ENCODE measurements around the gene SULT1A1. TPM values are rescaled to one million over a fixed set of nuclear protein-coding genes. Genes with fewer than 3 reads are reported as not detected.

The SULT1A1 gene
- total and polyA plus RNA-seq, 2 donors: 8.2 to 15.6 TPM

DNA sequence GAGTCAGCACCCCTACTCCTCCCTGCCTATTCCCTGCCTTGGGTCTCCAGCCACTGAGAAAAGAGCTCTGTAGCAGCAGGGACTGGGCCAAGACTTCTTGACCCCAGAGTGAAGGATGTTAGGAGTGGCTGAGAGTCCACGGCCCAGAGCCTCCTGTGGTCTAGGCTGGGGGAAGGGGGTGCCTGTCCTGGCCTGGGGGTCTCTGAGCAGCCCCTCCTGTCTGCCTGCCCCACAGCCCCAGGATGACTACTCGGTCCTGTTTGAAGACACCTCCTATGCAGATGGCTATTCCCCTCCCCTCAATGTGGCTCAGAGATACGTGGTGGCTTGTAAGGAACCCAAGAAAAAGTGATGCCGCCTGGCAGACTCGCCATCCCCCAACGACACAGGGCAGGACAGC lies 18.5 kb downstream of the SULT1A1 start:
- Histone ChIP-seq H3K4me1 (ENCODE audit: insufficient read depth) (no peaks in the 10 kb centered on the region), H3K36me3 (ENCODE audit: insufficient read depth) (peaks cover 8% of the 10 kb centered on the region), H3K4me3 (ENCODE audit: low read depth, low read length) (no peak overlapping the region), H3K27ac (ENCODE audit: low read depth) (no peak overlapping the region)
- DNase-seq (ENCODE audit: extremely low spot score): no peak
- 81% methylated on average over 6 of the region's 6 CpGs for WGBS

DNA sequence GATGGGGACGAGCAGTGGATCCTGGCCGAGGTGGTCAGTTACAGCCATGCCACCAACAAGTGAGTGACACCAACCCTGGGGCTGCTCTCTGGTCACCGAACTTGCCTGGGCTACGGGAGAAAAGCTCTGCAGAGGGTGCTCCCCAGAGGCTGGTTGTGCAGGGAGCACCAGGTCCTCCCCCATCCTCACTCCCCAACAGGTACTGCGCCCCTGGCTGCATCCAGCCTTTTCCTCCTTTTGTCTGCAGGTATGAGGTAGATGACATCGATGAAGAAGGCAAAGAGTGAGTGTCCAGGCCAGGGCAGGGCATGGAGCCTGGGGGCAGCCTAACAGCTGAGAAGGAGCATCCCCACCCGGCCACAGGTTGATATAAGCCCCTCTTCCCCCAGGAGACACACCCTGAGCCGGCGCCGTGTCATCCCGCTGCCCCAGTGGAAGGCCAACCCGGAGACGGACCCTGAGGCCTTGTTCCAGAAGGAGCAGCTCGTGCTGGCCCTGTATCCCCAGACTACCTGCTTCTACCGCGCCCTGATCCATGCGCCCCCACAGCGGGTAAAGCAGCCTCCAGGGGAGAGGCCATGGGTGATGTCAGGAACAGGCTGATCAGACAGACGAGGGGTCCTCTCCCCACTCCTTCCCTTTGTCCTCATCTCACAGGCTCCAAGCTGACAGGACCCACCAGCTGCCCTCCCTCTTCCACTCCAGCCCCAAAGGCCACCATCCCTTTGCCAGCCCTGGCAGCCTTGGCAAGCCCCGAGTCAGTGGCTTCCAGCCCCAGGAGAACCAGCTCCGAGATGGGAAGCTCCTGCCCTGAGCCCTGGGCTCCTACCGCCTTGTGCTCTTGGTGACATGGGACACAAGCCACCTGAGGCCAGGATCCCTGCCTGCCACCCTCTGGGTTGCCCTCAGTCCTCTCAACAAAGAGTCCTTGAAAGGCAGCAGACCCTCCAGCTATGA lies 19.2 kb downstream of the SULT1A1 start:
- no peak for DNase-seq (ENCODE audit: extremely low spot score)
- no peak overlapping the region for H3K4me3 ChIP-seq (ENCODE audit: low read depth, low read length)
- no peak overlapping the region for H3K27ac ChIP-seq (ENCODE audit: low read depth)
- no peaks in the 10 kb centered on the region for H3K4me1 ChIP-seq (ENCODE audit: insufficient read depth)
- 95% methylated on average over 22 of the region's 22 CpGs for WGBS
- H3K36me3 ChIP-seq (ENCODE audit: insufficient read depth): peaks cover 8% of the 10 kb centered on the region

DNA sequence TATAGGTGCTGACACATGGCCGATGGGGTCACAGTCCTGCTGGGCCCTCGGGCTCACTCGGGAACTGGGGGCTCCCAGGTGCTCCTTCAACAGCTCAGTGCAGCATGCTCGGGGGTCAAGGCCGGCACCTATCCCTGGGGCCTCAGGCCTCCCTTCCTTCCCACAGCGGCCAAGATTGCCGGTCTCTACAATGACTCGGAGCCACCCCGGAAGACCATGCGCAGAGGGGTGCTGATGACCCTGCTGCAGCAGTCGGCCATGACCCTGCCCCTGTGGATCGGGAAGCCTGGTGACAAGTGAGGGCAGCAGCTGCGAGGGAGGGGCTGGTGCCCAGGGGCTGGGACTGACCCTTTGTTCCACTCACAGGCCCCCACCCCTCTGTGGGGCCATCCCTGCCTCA lies 19.9 kb downstream of the SULT1A1 start:
- Histone ChIP-seq H3K4me3 (ENCODE audit: low read depth, low read length) (no peak overlapping the region), H3K27ac (ENCODE audit: low read depth) (no peak overlapping the region), H3K4me1 (ENCODE audit: insufficient read depth) (no peaks in the 10 kb centered on the region), H3K36me3 (ENCODE audit: insufficient read depth) (peaks cover 8% of the 10 kb centered on the region)
- DNase-seq (ENCODE audit: extremely low spot score): no peak
- WGBS: 95% methylated on average over 13 of the region's 13 CpGs

DNA sequence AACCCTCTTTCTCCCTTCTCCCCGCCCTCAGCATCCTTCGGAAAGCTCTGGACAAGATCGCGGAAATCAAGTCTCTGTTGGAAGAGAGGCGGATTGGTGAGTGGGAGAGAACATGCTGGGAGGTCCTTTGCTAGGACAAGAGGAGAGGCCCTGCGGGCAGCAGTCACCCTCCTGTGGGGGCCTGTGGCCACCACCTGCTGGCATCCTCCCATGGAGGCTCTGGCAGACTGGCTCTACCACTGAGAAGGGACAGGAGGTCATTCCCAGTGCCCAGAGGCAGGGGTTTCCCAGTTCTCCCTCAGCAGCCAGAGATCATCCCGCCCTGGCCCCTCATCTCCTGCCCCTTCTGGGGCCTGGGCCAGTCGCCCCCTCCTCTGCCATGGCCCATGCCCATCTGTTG lies 20.8 kb downstream of the SULT1A1 start:
- H3K4me3 ChIP-seq (ENCODE audit: low read depth, low read length): no peak overlapping the region
- no peak overlapping the region for H3K27ac ChIP-seq (ENCODE audit: low read depth)
- no peak for DNase-seq (ENCODE audit: extremely low spot score)
- WGBS: 96% methylated on average over 8 of the region's 8 CpGs
- peaks cover 8% of the 10 kb centered on the region for H3K36me3 ChIP-seq (ENCODE audit: insufficient read depth)
- no peaks in the 10 kb centered on the region for H3K4me1 ChIP-seq (ENCODE audit: insufficient read depth)

DNA sequence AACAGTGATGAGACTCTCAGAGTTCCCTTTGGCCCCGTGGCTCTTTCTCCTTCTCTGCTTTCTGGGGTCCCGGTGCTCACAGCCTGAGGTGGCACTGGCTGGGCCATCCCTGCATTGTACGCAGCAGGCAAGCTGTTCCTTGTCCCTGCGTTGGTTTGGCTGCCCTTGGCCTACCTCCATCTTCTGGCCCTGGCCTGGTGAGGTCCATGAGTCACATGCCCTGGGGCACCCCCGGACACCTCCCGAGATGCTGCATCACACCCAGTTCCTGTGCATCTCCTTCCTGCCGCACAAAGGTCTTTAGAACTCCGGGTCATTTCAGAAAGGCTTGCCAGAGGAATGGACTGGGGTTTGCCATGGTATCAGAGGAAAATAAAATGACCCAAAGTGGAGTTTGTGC lies 22.5 kb downstream of the SULT1A1 start:
- Histone ChIP-seq H3K36me3 (ENCODE audit: insufficient read depth) (peaks cover 8% of the 10 kb centered on the region), H3K27ac (ENCODE audit: low read depth) (no peak overlapping the region), H3K4me3 (ENCODE audit: low read depth, low read length) (no peak overlapping the region), H3K4me1 (ENCODE audit: insufficient read depth) (no peaks in the 10 kb centered on the region)
- WGBS: 85% methylated on average over 8 of the region's 8 CpGs
- no peak for DNase-seq (ENCODE audit: extremely low spot score)

DNA sequence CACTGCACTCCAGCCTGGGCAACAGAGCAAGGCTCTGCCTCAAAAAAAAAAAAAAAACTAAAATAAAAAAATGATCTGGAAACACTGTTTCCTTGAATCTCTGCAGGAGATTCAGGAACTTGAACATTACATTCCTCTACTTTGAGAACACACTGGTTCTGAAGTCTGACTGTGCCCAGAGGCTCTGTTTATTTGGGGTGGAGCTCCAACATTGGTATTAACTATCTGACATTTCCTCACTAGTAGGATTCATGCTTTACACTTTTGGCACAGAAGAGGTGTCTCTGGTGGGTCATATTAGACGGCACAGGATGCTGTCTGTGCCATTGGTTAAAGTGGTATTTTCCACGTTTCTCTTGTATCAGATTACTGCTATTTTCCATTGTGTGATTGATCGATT lies 23.4 kb downstream of the SULT1A1 start:
- DNase-seq (ENCODE audit: extremely low spot score): no peak
- peaks cover 10% of the 10 kb centered on the region for H3K36me3 ChIP-seq (ENCODE audit: insufficient read depth)
- H3K4me1 ChIP-seq (ENCODE audit: insufficient read depth): no peaks in the 10 kb centered on the region
- no peak overlapping the region for H3K27ac ChIP-seq (ENCODE audit: low read depth)
- WGBS: 85% methylated on average over 3 of the region's 3 CpGs
- no peak overlapping the region for H3K4me3 ChIP-seq (ENCODE audit: low read depth, low read length)

DNA sequence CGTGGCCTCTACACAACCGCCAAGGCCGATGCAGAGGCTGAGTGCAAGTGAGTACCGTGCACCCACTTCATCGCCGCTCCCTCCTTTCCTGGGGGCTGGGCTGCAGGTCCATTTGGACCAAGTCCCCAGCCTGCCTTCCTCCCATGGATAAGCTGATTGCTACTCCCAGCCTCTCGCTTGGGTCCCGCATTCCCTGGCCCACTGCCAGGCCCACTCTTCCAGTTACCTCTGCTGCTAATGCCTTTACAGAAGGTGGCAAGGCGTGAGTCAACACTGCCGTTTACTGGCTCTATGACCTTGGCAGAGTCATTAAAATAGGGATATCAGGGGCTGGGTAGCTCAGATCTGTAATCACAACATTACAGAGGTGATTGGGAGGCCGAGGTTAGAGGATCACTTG lies 24.2 kb downstream of the SULT1A1 start:
- H3K36me3 ChIP-seq (ENCODE audit: insufficient read depth): peaks cover 10% of the 10 kb centered on the region
- WGBS: 86% methylated on average over 11 of the region's 11 CpGs
- no peak for DNase-seq (ENCODE audit: extremely low spot score)
- no peaks in the 10 kb centered on the region for H3K4me1 ChIP-seq (ENCODE audit: insufficient read depth)
- H3K4me3 ChIP-seq (ENCODE audit: low read depth, low read length): no peak overlapping the region
- H3K27ac ChIP-seq (ENCODE audit: low read depth): no peak overlapping the region

DNA sequence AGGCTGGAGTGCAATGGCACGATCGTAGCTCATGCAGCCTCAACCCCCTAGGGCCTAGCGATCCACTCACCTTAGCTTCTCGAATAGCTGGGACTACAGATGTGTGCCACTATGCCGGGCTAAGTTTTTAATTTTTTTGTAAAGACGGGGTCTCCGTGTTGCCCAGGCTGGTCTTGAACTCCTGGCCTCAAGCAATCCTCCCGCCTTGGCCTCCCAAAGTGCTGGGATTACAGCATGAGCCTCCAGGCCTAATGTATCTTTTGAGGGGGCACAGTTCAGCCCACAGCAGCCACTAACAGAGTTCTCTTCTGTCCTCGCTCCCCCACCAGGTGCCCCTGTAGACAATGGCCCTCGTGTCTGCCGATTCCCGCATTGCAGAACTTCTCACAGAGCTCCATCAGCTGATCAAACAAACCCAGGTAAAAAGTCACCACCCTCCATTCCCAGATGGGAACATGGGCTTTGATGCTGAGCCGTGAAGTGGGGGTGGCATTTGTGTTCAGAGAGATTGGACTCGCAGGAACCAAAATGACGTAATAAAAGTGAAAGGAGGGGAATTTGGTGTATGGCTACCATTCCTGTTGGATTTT lies 29.0 kb downstream of the SULT1A1 start:
- DNase-seq (ENCODE audit: extremely low spot score): no peak
- Histone ChIP-seq H3K36me3 (ENCODE audit: insufficient read depth) (peaks cover 2% of the 10 kb centered on the region), H3K27ac (ENCODE audit: low read depth) (no peak overlapping the region), H3K4me1 (ENCODE audit: insufficient read depth) (no peaks in the 10 kb centered on the region), H3K4me3 (ENCODE audit: low read depth, low read length) (no peak overlapping the region)
- WGBS: 95% methylated on average over 15 of the region's 15 CpGs

DNA sequence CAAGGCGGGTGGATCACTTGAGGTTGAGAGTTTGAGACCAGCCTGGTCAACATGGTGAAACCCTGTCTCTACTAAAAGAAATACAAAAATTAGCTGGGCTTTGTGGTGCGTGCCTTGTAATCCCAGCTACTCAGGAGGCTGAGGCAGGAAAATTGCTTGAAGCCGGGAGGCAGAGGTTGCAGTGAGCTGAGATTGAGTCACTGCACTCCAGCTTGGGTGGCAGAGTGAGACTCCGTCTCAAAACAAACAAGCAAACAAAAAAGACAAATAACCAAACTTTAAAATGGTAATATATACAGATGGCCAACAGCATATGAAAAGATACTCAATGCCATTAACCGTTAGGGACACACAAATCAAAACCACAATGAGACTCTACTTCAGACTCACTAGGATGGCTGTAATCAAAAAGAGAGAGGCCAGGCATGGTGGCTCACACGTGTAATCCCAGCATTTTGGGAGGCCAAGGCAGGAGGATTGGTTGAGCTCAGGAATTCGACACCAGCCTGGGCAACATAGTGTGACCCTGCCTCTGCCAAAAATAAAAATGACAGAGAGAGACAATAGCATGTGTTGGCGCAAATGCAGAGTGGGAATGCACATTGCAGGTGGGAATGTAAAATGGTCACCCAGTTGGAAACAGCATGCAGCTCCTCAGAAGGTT lies 34.3 kb downstream of the SULT1A1 start:
- H3K4me3 ChIP-seq (ENCODE audit: low read depth, low read length): no peak overlapping the region
- 92% methylated on average over 8 of the region's 8 CpGs for WGBS
- H3K27ac ChIP-seq (ENCODE audit: low read depth): no peak overlapping the region
- H3K4me1 ChIP-seq (ENCODE audit: insufficient read depth): no peaks in the 10 kb centered on the region
- no peak for DNase-seq (ENCODE audit: extremely low spot score)
- H3K36me3 ChIP-seq (ENCODE audit: insufficient read depth): no peaks in the 10 kb centered on the region

DNA sequence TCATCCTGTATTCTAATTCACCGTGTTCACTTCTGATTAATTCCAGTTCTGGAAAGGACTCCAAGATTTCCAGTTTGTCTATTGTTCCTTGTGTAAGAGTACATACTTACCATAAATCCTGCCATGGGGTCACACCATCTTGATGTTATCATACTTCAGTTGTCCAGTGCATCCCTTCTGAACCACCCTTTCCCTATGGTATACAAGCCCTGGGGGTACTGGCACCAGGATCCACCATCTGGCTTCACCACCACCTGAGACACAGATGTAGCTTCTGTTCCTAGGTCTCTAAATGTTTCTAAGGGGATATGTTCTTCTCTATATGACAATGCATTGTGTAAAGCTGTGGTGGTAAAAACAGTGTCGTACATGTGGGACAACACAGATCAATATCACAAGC lies 34.9 kb downstream of the SULT1A1 start:
- no peak overlapping the region for H3K4me3 ChIP-seq (ENCODE audit: low read depth, low read length)
- no peak for DNase-seq (ENCODE audit: extremely low spot score)
- H3K4me1 ChIP-seq (ENCODE audit: insufficient read depth): no peaks in the 10 kb centered on the region
- no peaks in the 10 kb centered on the region for H3K36me3 ChIP-seq (ENCODE audit: insufficient read depth)
- H3K27ac ChIP-seq (ENCODE audit: low read depth): no peak overlapping the region
- WGBS: 92% methylated on average over 2 of the region's 2 CpGs

DNA sequence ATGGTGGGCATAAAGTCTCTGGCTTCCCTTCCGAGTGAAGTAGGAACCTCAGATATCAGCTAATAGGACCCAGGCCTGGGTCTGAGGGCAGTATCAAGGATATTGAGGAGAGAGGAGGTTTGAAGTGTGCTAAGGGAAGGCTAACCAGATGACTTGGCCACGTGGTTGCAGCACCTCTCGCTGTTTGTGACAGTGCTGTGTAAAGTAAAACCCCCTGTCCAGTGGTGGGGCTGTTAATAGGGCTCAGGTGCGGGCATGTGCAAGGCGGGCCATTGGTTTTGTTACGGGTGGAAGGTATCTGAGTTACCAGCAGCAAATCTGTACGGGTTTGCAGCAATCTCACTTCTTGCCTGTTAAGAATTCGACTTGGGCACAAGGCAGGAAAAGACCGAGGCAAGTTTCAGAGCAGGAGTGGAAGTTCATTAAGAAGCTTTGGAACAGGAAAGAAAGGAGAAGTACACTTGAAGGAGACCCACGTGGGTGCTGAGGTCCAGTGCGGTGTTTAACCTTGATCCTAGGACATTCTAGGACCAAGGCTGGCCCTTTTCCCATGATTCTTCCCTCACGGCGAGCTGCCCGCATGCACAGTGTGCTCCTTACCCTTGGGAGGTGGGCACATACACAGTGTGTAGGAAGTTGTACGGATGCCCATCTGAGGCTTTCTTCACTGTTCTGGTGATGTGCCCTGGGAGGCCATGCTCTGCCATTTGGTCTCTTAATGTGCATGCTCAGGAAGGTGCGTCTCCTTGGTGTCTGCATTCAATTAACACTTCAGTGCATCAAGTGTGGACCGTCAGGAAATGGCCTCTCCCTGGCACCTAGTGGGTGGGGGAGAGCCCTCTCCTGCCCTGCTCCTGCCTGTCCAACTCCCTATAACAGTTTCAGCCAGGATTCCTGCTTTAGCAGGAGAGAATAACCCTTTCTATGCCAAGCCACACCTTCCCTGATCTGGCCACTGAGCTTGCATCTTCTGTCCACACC lies 35.8 kb downstream of the SULT1A1 start:
- no peak overlapping the region for H3K27ac ChIP-seq (ENCODE audit: low read depth)
- WGBS: 85% methylated on average over 17 of the region's 17 CpGs
- DNase-seq (ENCODE audit: extremely low spot score): no peak
- H3K4me3 ChIP-seq (ENCODE audit: low read depth, low read length): no peak overlapping the region
- H3K4me1 ChIP-seq (ENCODE audit: insufficient read depth): no peaks in the 10 kb centered on the region
- H3K36me3 ChIP-seq (ENCODE audit: insufficient read depth): no peaks in the 10 kb centered on the region

DNA sequence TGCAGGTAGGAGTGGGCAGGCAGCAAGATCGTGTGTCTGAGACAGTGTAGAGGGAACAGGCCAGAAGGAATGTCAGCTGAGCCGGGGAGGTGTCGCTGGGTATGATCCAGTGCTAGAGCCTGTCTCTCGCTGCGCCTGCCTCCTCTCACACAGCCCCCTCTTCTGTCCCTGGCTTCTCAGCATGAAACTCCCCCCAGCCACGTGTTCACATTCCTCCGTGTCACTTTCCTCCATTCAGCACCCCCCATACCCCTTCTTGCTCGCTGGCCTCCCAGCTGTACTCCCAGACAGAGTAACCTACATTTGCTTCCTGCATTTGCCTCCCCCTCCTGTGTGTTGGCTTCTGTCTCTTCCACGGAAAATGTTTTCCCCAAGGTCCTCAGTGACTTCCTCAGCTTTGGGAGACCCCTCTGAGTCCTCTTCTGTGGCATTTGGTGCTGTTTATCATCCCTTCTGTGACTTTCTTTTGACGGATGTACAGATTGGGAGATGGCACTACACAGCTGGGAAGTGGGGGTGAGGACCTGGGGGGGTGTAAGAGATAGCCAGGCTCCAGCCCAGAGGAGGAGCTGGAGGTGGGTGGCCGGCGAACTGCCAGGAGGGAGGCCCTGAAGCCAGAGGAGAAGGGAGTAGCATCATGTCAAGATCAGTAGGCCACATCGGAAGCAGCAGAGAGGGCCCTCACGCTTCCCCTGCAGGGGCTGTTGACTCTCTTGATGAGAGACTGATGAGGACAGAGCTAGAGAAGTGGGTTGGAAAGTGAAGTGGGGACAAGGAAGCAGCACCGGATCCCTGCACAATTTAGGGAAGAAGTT lies 36.9 kb downstream of the SULT1A1 start:
- WGBS: 20% methylated on average over 15 of the region's 15 CpGs
- peak overlapping the region; percentile 14 for H3K27ac ChIP-seq (ENCODE audit: low read depth)

More for the DNA sequence above, 36.9 kb downstream of the SULT1A1 start:
- no peaks in the 10 kb centered on the region for H3K36me3 ChIP-seq (ENCODE audit: insufficient read depth)
- no peaks in the 10 kb centered on the region for H3K4me1 ChIP-seq (ENCODE audit: insufficient read depth)
- DNase-seq (ENCODE audit: extremely low spot score): peak; percentile 39
- no peak overlapping the region for H3K4me3 ChIP-seq (ENCODE audit: low read depth, low read length)

All from urinary bladder (tissue), 4 donors.